ENCODE results near the gene TMEM144.
A peak's percentile ranks its signal among the peaks of the same experiment; 100 is the strongest.

The TMEM144 gene

DNA sequence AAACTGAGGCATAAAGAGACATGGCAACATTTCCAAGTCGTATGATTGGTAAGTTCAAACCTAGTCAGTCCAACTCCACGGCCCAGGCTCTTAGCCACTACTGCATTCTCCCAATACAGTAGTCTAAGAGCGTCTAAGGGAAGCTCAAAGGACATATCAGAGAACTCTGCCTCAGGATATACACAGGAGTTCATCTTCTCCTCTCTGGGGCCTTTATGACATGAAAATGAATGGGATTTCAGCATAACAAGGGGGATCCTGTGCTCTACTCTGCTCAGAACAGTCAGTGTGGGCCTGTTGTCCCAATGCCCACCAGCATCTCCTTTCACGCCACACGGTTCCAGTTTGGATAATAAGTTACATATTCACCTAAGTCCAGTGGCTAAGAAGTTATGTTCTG lies 41.7 kb upstream of the TMEM144 start:
- TF ChIP-seq, protein P1, sequence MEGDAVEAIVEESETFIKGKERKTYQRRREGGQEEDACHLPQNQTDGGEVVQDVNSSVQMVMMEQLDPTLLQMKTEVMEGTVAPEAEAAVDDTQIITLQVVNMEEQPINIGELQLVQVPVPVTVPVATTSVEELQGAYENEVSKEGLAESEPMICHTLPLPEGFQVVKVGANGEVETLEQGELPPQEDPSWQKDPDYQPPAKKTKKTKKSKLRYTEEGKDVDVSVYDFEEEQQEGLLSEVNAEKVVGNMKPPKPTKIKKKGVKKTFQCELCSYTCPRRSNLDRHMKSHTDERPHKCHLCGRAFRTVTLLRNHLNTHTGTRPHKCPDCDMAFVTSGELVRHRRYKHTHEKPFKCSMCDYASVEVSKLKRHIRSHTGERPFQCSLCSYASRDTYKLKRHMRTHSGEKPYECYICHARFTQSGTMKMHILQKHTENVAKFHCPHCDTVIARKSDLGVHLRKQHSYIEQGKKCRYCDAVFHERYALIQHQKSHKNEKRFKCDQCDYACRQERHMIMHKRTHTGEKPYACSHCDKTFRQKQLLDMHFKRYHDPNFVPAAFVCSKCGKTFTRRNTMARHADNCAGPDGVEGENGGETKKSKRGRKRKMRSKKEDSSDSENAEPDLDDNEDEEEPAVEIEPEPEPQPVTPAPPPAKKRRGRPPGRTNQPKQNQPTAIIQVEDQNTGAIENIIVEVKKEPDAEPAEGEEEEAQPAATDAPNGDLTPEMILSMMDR (IDR thresholded peaks at IDR 0.05; ENCODE audit: insufficient read depth, low read depth, low read length, missing control alignments): no peak
- no peak overlapping the region for H3K4me3 ChIP-seq (ENCODE audit: low read depth, low read length)
- no peak for DNase-seq (ENCODE audit: low read depth)

DNA sequence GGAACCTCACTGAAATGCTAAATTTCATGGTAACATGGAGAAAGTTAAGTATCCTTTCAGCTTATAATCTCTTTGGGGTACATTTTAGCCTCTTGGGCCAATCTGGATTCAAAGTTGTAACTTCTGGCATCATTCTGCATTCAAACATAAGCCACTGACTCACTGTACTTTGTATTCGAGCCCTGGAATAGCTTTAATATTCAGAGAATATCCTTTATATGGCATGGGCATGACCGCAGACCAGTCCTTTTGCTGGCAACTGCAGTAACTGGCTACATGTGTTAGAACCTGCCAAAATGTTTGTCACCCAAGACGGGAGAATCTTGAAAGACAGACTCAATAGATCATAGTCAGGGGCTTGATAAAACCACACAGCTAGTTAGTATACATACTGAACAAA lies 40.8 kb upstream of the TMEM144 start:
- H3K4me3 ChIP-seq (ENCODE audit: low read depth, low read length): no peak overlapping the region
- TF ChIP-seq, protein P1 (IDR thresholded peaks at IDR 0.05; ENCODE audit: insufficient read depth, low read depth, low read length, missing control alignments): no peak
- no peak for DNase-seq (ENCODE audit: low read depth)

DNA sequence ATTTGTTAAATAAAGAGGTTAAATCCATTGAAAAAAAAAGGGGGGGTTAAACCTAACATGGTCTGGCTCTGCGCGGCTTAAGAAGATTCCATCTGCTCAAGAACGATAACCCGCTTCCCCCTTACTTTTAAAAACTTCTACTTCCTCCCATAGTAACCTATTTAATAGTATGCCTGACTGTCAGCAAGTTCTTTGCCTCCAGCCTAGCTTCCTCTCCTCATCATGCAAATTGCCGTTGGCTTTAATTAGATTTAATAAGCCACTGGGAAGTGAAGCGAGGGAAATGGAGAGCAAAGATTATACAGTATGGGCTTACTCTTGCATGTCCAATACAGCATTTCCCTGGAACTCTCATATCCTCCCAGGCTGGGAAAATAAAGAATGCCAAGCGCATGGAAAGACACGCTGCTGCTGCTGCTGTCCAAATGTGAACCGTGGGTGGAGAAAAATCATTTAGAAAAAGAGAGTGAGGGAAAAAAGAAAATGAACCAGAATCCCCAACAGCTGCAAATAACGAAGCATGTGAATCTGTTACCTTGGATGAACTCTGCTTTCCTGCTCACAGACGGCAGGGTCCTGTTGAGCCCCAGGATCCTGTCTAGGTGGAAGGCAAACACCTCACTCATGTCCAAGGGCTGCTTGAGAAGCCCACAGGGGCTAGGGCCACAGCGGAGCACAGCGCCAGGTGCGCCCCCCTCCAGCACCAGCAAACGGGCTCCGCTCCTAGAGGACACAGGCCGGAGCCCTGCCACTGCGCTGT lies 40.2 kb upstream of the TMEM144 start:
- DNase-seq (ENCODE audit: low read depth): no peak
- TF ChIP-seq, protein P1 (IDR thresholded peaks at IDR 0.05; ENCODE audit: insufficient read depth, low read depth, low read length, missing control alignments): no peak
- no peak overlapping the region for H3K4me3 ChIP-seq (ENCODE audit: low read depth, low read length)

DNA sequence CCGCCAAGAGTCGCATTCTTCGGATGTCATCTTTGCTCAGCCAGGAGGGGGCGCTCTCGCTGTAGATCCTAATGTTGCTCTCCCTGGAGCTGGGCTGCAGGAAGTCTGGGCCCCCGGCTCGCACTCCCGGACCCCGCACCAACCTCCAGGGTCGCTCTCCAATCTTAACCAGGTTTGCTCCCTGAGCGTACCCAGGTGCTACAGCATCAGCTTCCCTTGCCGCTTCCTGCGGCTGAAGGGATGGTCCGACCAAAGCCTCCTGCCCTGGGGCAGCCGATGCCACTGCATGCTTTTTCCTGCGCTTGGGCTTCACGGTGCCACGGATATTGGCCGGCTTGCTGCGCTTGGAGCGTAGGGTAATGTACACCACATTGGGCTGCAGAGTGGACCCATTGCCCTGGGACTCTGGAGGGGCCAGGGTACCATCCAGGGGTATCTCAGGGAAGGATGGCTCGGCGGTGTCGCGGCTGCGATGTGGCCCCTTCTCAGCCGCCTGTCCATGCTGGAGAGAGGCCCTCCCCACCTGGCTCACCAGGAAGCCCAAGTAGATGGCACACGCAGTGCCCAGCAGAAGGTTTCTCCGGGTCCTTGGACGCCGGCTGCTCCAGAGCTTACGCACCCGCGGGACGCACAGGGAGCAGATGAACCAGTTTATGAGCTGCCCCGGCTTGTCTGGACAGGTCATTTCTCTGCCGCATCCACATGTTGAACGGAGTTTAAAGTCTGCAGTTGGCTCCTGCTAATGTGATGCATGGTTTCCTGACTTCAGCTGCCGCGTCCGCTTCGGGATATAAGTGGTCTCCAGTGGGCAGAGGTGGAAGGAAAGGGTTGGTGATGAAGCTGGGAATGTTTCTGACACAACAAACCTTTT lies 39.4 kb upstream of the TMEM144 start:
- no peak overlapping the region for H3K4me3 ChIP-seq (ENCODE audit: low read depth, low read length)
- DNase-seq (ENCODE audit: low read depth): peak; percentile 9
- TF ChIP-seq, protein P1 (IDR thresholded peaks at IDR 0.05; ENCODE audit: insufficient read depth, low read depth, low read length, missing control alignments): peak; percentile 31

DNA sequence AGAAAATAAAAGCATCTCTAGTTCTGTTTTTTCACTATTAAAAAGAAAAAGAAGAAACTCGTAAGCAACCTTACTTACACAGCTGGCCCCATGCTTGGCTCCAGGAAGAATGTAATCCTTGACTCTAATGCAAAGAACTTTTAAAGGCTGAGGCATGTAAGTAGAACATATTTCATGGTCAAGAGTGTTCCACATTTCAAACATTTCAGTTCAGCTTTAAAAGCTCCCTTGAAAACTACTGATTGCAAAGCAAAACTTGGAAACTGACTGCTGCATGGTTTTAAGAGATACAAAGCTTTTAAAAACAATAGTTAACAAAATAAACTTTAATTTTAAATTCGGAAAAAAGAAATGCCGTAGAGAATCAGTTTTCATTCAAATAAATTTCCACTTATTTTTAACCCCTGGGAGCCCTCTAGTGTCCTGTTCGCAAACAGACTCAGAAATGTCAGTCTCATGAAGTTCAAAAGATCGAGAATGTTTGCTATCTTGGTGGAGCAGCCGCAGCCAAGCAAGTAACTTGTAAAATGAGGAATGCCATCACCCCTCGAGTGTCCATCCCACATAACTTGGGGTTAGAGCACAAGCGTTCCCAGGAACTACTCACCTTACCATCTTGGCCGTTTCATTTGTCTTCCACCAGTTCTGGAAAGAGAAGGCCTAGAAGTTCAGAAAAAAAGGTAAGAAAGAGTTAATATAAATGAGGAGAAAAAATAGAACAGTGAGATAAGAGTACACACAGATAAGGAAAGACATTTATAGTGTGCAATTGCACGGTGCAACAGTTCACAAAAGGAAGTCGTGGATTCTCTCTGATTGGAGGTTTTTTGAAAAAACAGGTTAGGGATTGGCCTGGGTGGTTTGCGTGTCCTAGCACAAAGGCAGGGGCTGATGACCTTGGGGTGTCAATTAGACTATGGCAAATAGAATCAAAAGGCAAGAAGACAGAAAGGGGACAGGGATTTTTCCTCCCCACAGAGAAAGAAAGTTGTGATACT lies 37.7 kb upstream of the TMEM144 start, which contains the start of gene GASK1B:
GASK1B (minus strand) TSS at position 765 of the 998 bp plus-strand sequence. CDS start 1,650 bp downstream, outside the sequence.
- peak; percentile 35 for DNase-seq (ENCODE audit: low read depth)
- H3K4me3 ChIP-seq (ENCODE audit: low read depth, low read length): no peak within 1 kb of the TSS
- TF ChIP-seq, protein P1 (IDR thresholded peaks at IDR 0.05; ENCODE audit: insufficient read depth, low read depth, low read length, missing control alignments): peak; percentile 33

DNA sequence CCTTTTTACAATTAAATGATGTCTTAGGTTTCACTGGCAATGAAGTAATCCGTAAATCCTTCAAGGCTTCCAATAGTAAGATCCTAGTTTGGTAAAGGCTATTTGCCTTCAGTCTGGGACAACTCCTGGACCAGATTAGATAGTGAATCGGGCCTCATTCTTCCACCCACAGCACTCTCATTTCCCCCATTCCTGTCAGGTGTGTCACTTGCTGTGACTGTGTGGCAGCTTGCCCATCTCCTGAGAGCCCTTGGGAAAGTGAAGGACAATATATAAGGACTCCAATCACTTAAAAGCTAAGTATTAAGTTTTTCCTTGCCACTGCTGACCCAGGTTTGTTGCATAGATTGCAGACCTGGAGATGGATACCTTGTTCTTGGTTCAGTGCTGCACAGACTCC lies 34.2 kb upstream of the TMEM144 start:
- no peak for DNase-seq (ENCODE audit: low read depth)
- TF ChIP-seq, protein P1 (IDR thresholded peaks at IDR 0.05; ENCODE audit: insufficient read depth, low read depth, low read length, missing control alignments): no peak
- no peak overlapping the region for H3K4me3 ChIP-seq (ENCODE audit: low read depth, low read length)
